ENCODE measurements around the gene CFAP299. TPM values are rescaled to one million over a fixed set of nuclear protein-coding genes. Genes with fewer than 3 reads are reported as not detected.

Gene CFAP299
- total and polyA plus RNA-seq, 9 of the 15 experiments (the other 6 are each of a cell fraction or from before 2014, with no cell fraction given), result 0.09 to 3.0 (median 0.76) TPM

DNA sequence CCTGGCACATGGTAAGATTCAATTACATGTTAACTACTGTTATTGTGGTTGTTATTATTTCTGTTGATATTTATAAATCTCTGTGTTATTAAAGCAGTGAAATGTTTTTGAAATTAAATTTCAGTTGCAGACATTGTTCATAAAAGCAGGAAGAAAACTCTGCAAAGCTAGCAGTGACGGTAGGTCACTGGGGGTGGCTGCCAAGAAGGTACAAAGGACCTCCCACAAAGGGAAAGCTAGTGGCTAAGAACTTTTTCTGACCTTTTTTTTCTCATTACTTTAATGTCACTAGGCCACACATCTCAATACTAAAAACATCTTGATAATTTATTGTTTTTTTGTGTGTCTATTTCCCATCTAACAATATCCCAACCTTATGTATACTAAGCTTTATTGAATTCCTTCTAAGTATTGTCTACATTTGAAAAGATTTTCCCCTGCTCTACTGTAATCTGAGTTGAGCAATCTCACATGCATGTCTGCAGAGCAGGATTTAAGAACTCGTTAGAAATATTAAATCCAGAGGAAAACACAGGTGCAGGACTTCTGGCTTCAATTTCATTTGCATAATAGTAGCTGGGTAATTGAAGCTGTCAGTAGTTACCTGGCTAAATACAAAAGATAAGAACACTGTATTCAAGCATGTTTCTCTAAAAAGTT is 197.3 kb downstream of the CFAP299 start:
- H3K9me1 ChIP-seq (ENCODE audit: control insufficient read depth, insufficient read depth, low read length), result no peaks in the 10 kb centered on the region
- intact Hi-C loops (cut with micrococcal nuclease), result no loop called here
- CTCF ChIA-PET (ENCODE audit: low intra/inter-chr PET ratio), result no interaction called here

More for the DNA sequence above, 197.3 kb downstream of the CFAP299 start:
- Histone ChIP-seq H4K20me1 (replicated peaks; ENCODE audit: control insufficient read depth, insufficient read depth, low read length) (no peaks in the 10 kb centered on the region), H3K4me1 (replicated peaks in 1 of 2; ENCODE audit: control insufficient read depth in 2 of 2, insufficient read depth in 2 of 2, low read length in 2 of 2) (no peaks in the 10 kb centered on the region), H3K79me2 (ENCODE audit: control insufficient read depth, insufficient read depth, low read length) (no peaks in the 10 kb centered on the region), H3K4me2 (ENCODE audit: insufficient read depth, low read length) (no peak overlapping the region), H3K27me3 (ENCODE audit: control insufficient read depth in 2 of 2, insufficient read depth in 2 of 2, low read length in 2 of 2) (no peaks in the 10 kb centered on the region), H3K9me3 (replicated peaks; ENCODE audit: control insufficient read depth, insufficient read depth, low read depth, low read length) (no peaks in the 10 kb centered on the region), H3K27ac (ENCODE audit: extremely low read depth, low read depth, low read length) (no peak overlapping the region), H3K4me3 (no peak overlapping the region), H3K9ac (ENCODE audit: insufficient read depth in 1 of 2, low read depth in 2 of 2, low read length in 2 of 2) (no peak overlapping the region), H3K36me3 (ENCODE audit: control insufficient read depth, insufficient read depth, low read length) (no peaks in the 10 kb centered on the region), H2AFZ (ENCODE audit: low read depth, low read length) (no peak overlapping the region)
- POLR2A ChIA-PET, result no interaction called here
- FAIRE-seq (no peak), ATAC-seq (no peak), DNase-seq (ENCODE audit: extremely low read depth in 1 of 4, low spot score in 3 of 4) (no peak)
- in situ Hi-C loops (cut with MboI), result no loop called here
- WGBS (ENCODE audit: insufficient coverage, low coverage, missing lambda C conversion rate), result 3% methylated on average over 2 of the region's 2 CpGs
- TF ChIP-seq, protein P1, sequence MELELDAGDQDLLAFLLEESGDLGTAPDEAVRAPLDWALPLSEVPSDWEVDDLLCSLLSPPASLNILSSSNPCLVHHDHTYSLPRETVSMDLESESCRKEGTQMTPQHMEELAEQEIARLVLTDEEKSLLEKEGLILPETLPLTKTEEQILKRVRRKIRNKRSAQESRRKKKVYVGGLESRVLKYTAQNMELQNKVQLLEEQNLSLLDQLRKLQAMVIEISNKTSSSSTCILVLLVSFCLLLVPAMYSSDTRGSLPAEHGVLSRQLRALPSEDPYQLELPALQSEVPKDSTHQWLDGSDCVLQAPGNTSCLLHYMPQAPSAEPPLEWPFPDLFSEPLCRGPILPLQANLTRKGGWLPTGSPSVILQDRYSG (tag; conservative IDR thresholded peaks at IDR 0.05; ENCODE audit: low read depth), result no peak
- TF ChIP-seq, protein P2, sequence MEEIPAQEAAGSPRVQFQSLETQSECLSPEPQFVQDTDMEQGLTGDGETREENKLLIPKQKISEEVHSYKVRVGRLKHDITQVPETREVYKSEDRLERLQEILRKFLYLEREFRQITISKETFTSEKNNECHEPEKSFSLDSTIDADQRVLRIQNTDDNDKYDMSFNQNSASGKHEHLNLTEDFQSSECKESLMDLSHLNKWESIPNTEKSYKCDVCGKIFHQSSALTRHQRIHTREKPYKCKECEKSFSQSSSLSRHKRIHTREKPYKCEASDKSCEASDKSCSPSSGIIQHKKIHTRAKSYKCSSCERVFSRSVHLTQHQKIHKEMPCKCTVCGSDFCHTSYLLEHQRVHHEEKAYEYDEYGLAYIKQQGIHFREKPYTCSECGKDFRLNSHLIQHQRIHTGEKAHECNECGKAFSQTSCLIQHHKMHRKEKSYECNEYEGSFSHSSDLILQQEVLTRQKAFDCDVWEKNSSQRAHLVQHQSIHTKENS (CRISPR knock-in tag; IDR thresholded peaks at IDR 0.05), result no peak
- TF ChIP-seq GABPB1 (CRISPR knock-in tag; IDR thresholded peaks at IDR 0.05) (no peak), ZNF764 (CRISPR knock-in tag; IDR thresholded peaks at IDR 0.05; ENCODE audit: low read depth) (no peak), ETV5 (CRISPR knock-in tag; IDR thresholded peaks at IDR 0.05; ENCODE audit: low read depth) (no peak), STAG1 (CRISPR knock-in tag; IDR thresholded peaks at IDR 0.05; ENCODE audit: borderline replicate concordance) (no peak), SP1 (CRISPR knock-in tag; IDR thresholded peaks at IDR 0.05) (no peak), NCOA2 (IDR thresholded peaks at IDR 0.05; ENCODE audit: partially characterized antibody in 2 of 2) (no peak)
- TF ChIP-seq, protein P3, sequence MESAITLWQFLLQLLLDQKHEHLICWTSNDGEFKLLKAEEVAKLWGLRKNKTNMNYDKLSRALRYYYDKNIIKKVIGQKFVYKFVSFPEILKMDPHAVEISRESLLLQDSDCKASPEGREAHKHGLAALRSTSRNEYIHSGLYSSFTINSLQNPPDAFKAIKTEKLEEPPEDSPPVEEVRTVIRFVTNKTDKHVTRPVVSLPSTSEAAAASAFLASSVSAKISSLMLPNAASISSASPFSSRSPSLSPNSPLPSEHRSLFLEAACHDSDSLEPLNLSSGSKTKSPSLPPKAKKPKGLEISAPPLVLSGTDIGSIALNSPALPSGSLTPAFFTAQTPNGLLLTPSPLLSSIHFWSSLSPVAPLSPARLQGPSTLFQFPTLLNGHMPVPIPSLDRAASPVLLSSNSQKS (CRISPR knock-in tag; IDR thresholded peaks at IDR 0.05), result no peak
- BruUV-seq (replicated peaks), result no TSS peak

Measured in K562 (cell line).